Neuron (in vitro differentiated cells): ENCODE measurements around the gene HSF2BP.
"Not testable (repeated sequence)": the region's sequence is repeated elsewhere in the genome, so short reads cannot be mapped to it uniquely, and the experiment has no call there.

Experiments used
- H2AFZ ChIP-seq: one replicate; pipeline ENCODE4 v1.6.1; 2013; ENCODE audit warnings: low read depth, mild to moderate bottlenecking, inconsistent platforms, low read length, moderate library complexity
- H3K27me3 ChIP-seq: one replicate; pipeline ENCODE4 v1.6.1; 2013; ENCODE audit warnings: low read length; ENCODE audit not compliant: insufficient read depth
- H3K36me3 ChIP-seq: one replicate; pipeline ENCODE4 v1.6.1; 2013; ENCODE audit warnings: low read length; ENCODE audit not compliant: insufficient read depth
- H3K4me1 ChIP-seq: one replicate; pipeline ENCODE4 v1.6.1; 2013; ENCODE audit warnings: low read length; ENCODE audit not compliant: insufficient read depth
- H3K4me3 ChIP-seq: 2 replicates; pipeline ENCODE4 v1.5.1; 2013; ENCODE audit warnings: mild to moderate bottlenecking, low read length, moderate library complexity
- H3K9me3 ChIP-seq: one replicate; pipeline ENCODE4 v1.6.1; 2013; ENCODE audit warnings: low read length

HSF2BP gene

GRCh38 chr21:43494279-43495012 is 164.8 kb downstream of the HSF2BP start:
- H3K36me3 ChIP-seq, H3K27me3 ChIP-seq, H3K4me3 ChIP-seq, H2AFZ ChIP-seq, H3K4me1 ChIP-seq, H3K9me3 ChIP-seq: not testable (repeated sequence)

DNA sequence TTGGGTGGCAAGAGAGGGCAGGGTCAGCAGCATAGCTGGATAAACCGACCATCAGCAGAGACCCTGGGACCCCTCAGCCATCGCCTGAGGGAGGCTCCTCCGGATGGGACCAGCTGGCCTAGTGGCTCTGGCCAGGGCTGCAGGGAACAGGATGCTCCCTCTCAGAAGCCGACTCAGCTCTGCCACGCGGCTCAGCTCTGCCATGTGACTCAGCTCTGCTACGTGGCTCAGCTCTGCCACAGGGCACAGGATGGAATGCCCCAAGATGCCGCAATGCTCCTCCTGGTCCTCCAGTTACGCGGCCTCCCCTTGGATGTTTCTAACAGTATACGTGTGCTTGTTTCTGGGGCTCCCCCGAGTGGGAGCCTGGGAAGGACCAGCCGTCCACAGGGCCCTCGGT is 165.8 kb downstream of the HSF2BP start:
- not testable (repeated sequence) for H3K4me3 ChIP-seq, H3K36me3 ChIP-seq, H3K27me3 ChIP-seq, H3K9me3 ChIP-seq, H3K4me1 ChIP-seq, H2AFZ ChIP-seq

- H3K27me3 ChIP-seq, H3K36me3 ChIP-seq, H3K4me1 ChIP-seq, H3K9me3 ChIP-seq, H2AFZ ChIP-seq, H3K4me3 ChIP-seq: not testable (repeated sequence)
Measured at GRCh38 chr21:43488235-43488634, 171.1 kb downstream of the HSF2BP start.

DNA sequence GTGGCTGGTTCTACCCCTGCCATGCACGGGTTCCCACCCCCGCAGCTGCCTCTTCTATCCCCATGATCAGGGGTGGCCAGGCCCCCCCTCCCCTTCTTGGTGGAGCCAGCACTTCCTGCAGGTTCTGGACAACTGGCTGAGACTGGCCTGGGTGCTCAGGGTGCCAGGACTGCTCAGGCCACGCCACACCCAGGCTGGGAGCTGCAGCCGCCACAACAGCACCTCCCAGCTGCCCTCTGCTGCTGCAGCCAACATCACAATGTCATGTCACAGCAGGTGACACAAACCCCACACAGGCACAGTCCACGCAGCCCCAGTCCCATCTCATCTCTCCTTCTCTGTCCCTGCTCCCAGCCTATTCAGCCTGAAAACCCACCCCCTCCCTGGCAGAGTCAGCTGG is 173.2 kb downstream of the HSF2BP start:
- H3K4me3 ChIP-seq, H3K9me3 ChIP-seq, H3K27me3 ChIP-seq, H3K4me1 ChIP-seq, H2AFZ ChIP-seq, H3K36me3 ChIP-seq: not testable (repeated sequence)

GRCh38 chr21:43485016-43485415 is 174.3 kb downstream of the HSF2BP start:
- H3K9me3 ChIP-seq, H2AFZ ChIP-seq, H3K4me3 ChIP-seq, H3K27me3 ChIP-seq, H3K4me1 ChIP-seq, H3K36me3 ChIP-seq: not testable (repeated sequence)

DNA sequence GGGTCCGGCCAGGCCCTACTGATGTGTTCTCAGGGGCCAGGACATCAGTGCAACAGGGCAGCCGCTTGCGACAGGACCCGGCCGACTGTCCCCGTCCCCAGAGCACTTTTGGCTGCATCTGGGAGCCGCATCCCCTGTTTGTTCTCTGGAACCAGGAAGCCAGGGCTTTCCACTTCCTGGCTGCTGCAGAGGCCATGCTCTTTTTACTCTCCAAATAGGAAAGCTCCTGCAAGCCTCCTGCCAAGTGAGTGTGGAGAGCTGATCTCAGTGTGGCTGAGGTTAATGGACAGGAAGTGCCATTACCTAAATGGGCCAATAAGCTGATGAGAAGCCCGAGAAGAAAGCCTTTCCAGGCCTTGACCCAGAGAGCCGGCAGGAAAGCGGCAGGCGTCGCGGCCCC is 180.1 kb downstream of the HSF2BP start:
- not testable (repeated sequence) for H3K9me3 ChIP-seq, H2AFZ ChIP-seq, H3K4me1 ChIP-seq, H3K36me3 ChIP-seq, H3K4me3 ChIP-seq, H3K27me3 ChIP-seq
